Gastrocnemius medialis (tissue), 4 donors: Measurements from ENCODE around the gene IPCEF1.

Source experiments
- CTCF ChIP-seq, 5 experiments: fragments of 450-650 bp in 3 of 5; fragments of 200-600 bp in 2 of 5; sonication (generic) in 2 of 5; IDR thresholded peaks in 4 of 5; conservative IDR thresholded peaks in 1 of 5; 1 replicate in 4 of 5; 2 replicates in 1 of 5; pipeline ENCODE4 v1.5.1; 2016 to 2019; ENCODE audit warnings: antibody characterized with exemption in 5 of 5, mild to moderate bottlenecking in 3 of 5, moderate library complexity in 3 of 5
- POLR2A ChIP-seq, 2 donors: fragments of 450-650 bp; IDR thresholded peaks; one replicate each; pipeline ENCODE4 v1.6.1; 2017; ENCODE audit warnings: antibody characterized with exemption in 2 of 2, mild to moderate bottlenecking in 2 of 2, moderate library complexity in 2 of 2

- TF ChIP-seq CTCF (IDR thresholded peaks at IDR 0.05 in 4 of 5, conservative IDR thresholded peaks at IDR 0.05 in 1 of 5) (no peak), POLR2A (IDR thresholded peaks at IDR 0.05) (no peak)
Measured at GRCh38 chr6:154223296-154223695, 133.3 kb downstream of the IPCEF1 start.
